GM12864 (cell line): Measurements from ENCODE around the gene MYBPC3.
"Not testable (repeated sequence)": the region's sequence is repeated elsewhere in the genome, so short reads cannot be mapped to it uniquely, and the experiment has no call there.

ENCODE experiments used
- DNase-seq: peaks from one replicate; pipeline ENCODE4 v3.0.0-alpha.2; 2011; ENCODE audit warnings: low read depth
- H3K4me3 ChIP-seq: 2 replicates; pipeline ENCODE4 v1.5.1; 2011; ENCODE audit warnings: mild to moderate bottlenecking, low read depth, low read length, control low read depth
- CTCF ChIP-seq: IDR thresholded peaks from 2 replicates; pipeline ENCODE4 v1.5.1; 2011; ENCODE audit warnings: low read depth, mild to moderate bottlenecking, moderate library complexity, low read length, control low read depth, inconsistent platforms; ENCODE audit errors: missing control alignments

Gene MYBPC3

GRCh38 chr11:47337229-47337924 lies 15.1 kb downstream of the MYBPC3 start:
- H3K4me3 ChIP-seq, result no peak overlapping the region
- TF ChIP-seq CTCF, result no peak
- DNase-seq, result no peak

- no peak for DNase-seq
- no peak for TF ChIP-seq CTCF
- no peak overlapping the region for H3K4me3 ChIP-seq
Observed at GRCh38 chr11:47336595-47336994, 15.9 kb downstream of the MYBPC3 start.

GRCh38 chr11:47335733-47336132 lies 16.8 kb downstream of the MYBPC3 start:
- TF ChIP-seq CTCF, result no peak
- H3K4me3 ChIP-seq, result no peak overlapping the region
- no peak for DNase-seq

- H3K4me3 ChIP-seq, DNase-seq: not testable (repeated sequence)
Observed at GRCh38 chr11:47334699-47335411, 17.6 kb downstream of the MYBPC3 start.

- no peak for DNase-seq
- TF ChIP-seq CTCF, result no peak
- no peak overlapping the region for H3K4me3 ChIP-seq
Observed at GRCh38 chr11:47333886-47334443, 18.5 kb downstream of the MYBPC3 start.

- no peak overlapping the region for H3K4me3 ChIP-seq
- DNase-seq, result no peak
- no peak for TF ChIP-seq CTCF
Observed at GRCh38 chr11:47333526-47333845, 19.0 kb downstream of the MYBPC3 start.

GRCh38 chr11:47332791-47333525 lies 19.5 kb downstream of the MYBPC3 start:
- DNase-seq, result no peak
- no peak overlapping the region for H3K4me3 ChIP-seq
- no peak for TF ChIP-seq CTCF
